ENCODE data around the gene MACROD2. TPM values are rescaled to one million over a fixed set of nuclear protein-coding genes. Genes with fewer than 3 reads are reported as not detected.

Gene MACROD2
- total and polyA plus RNA-seq, 2 of the 4 experiments (the other 2 are of a cell fraction): not detected

- H3K36me3 ChIP-seq (ENCODE audit: control insufficient read depth, insufficient read depth, low read length): no peaks in the 10 kb centered on the region
- H2AK9ac ChIP-seq (replicated peaks; ENCODE audit: low read depth, low read length, poor library complexity): no peak overlapping the region
- no peaks in the 10 kb centered on the region for H3K9me1 ChIP-seq (ENCODE audit: insufficient read depth, low read length)
- H3K56ac ChIP-seq (ENCODE audit: extremely low read depth, insufficient read depth, low read length): no peak overlapping the region
- H3K27me3 ChIP-seq (ENCODE audit: control insufficient read depth, insufficient read depth, low read length): no peaks in the 10 kb centered on the region
- ChIA-PET POLR2A (ENCODE audit: unreplicated experiment) (no interaction called here), CTCF (no interaction called here)
- H3K4me2 ChIP-seq (ENCODE audit: low read depth, low read length): no peak overlapping the region
- no peak overlapping the region for H3K4me3 ChIP-seq (ENCODE audit: insufficient read depth, low read depth, low read length)
- no TSS peak for BruUV-seq (replicated peaks)
- H4K8ac ChIP-seq (ENCODE audit: low read depth in 2 of 2, low read length in 2 of 2): no peak overlapping the region
- no CpG with 5 or more reads among the region's 3 CpGs for WGBS, 2 experiments (ENCODE audit: extremely low coverage in 2 of 2, insufficient read length in 1 of 2)
- H3K14ac ChIP-seq (replicated peaks; ENCODE audit: low read depth, low read length): no peak overlapping the region
- no peak overlapping the region for H4K91ac ChIP-seq (ENCODE audit: insufficient read depth, low read depth, low read length)
- no peak overlapping the region for H3K9ac ChIP-seq (ENCODE audit: low read depth, low read length)
- H2BK120ac ChIP-seq (ENCODE audit: low read depth, low read length): 0 out of 2 replicates have a peak overlapping the region, but pooled peaks have one; percentile 19
- DNase-seq (no peak), ATAC-seq (ENCODE audit: low read depth) (no peak)
- no peak overlapping the region for H2AFZ ChIP-seq (replicated peaks; ENCODE audit: low read length, poor library complexity)
- H2BK20ac ChIP-seq (ENCODE audit: low read depth, low read length): peak overlapping the region; percentile 52; the same call in 1 of the 2 replicates
- H4K20me1 ChIP-seq (ENCODE audit: insufficient read depth, low read length): no peaks in the 10 kb centered on the region
- no peak overlapping the region for H3K27ac ChIP-seq (ENCODE audit: insufficient read depth, low read length)
- no peaks in the 10 kb centered on the region for H3K79me1 ChIP-seq (ENCODE audit: low read depth in 1 of 2, low read length in 2 of 2)
- intact Hi-C loops (cut with micrococcal nuclease) (no loop called here), in situ Hi-C loops (cut with MboI; ENCODE audit: low sequenced_read_pairs) (no loop called here), dilution Hi-C loops (cut with HindIII; ENCODE audit: low sequenced_read_pairs, unreplicated experiment) (no loop called here)
- H2AK5ac ChIP-seq (ENCODE audit: low read depth, low read length): no peak overlapping the region
- H2BK15ac ChIP-seq (ENCODE audit: low read depth, low read length): no peak overlapping the region
- H3K18ac ChIP-seq (ENCODE audit: low read depth, low read length): no peak overlapping the region
- H3K4me1 ChIP-seq (ENCODE audit: control insufficient read depth, insufficient read depth, low read length): peaks cover 2% of the 10 kb centered on the region; the same call in 1 of the 2 replicates
- TF ChIP-seq CHD1 (IDR thresholded peaks at IDR 0.05; ENCODE audit: low read depth, low read length): no peak
- TF ChIP-seq POLR2A (IDR thresholded peaks at IDR 0.05; ENCODE audit: low read depth, low read length): no peak
- TF ChIP-seq, protein P1, sequence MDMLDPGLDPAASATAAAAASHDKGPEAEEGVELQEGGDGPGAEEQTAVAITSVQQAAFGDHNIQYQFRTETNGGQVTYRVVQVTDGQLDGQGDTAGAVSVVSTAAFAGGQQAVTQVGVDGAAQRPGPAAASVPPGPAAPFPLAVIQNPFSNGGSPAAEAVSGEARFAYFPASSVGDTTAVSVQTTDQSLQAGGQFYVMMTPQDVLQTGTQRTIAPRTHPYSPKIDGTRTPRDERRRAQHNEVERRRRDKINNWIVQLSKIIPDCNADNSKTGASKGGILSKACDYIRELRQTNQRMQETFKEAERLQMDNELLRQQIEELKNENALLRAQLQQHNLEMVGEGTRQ (IDR thresholded peaks at IDR 0.05; ENCODE audit: low read depth, low read length): no peak
- no peak for TF ChIP-seq SMC3 (IDR thresholded peaks at IDR 0.05; ENCODE audit: low read depth, low read length)
- TF ChIP-seq MAFK (IDR thresholded peaks at IDR 0.05; ENCODE audit: low read depth, low read length): no peak
- no peak for TF ChIP-seq BHLHE40 (IDR thresholded peaks at IDR 0.05; ENCODE audit: low read depth, low read length)
- no peak for TF ChIP-seq MAZ (IDR thresholded peaks at IDR 0.05; ENCODE audit: borderline replicate concordance, low read depth, low read length)
- no peak for TF ChIP-seq ELK1 (IDR thresholded peaks at IDR 0.05; ENCODE audit: borderline replicate concordance, low read depth, low read length)
- no peak for TF ChIP-seq RFX5 (IDR thresholded peaks at IDR 0.05; ENCODE audit: low read depth, low read length)
- no peak for TF ChIP-seq FOS (IDR thresholded peaks at IDR 0.05; ENCODE audit: low read depth, low read length)
- no peak for TF ChIP-seq RAD21 (IDR thresholded peaks at IDR 0.05; ENCODE audit: low read length)
- no peak for TF ChIP-seq NFE2L2 (IDR thresholded peaks at IDR 0.05; ENCODE audit: low read depth, low read length)
- TF ChIP-seq RCOR1 (IDR thresholded peaks at IDR 0.05; ENCODE audit: insufficient replicate concordance, low read length): no peak
- TF ChIP-seq CTCF (conservative IDR thresholded peaks at IDR 0.05; ENCODE audit: low read depth, low read length): no peak
- H3K4ac ChIP-seq (ENCODE audit: low read depth, low read length): no peak overlapping the region
- no peaks in the 10 kb centered on the region for H3K9me3 ChIP-seq (ENCODE audit: control insufficient read depth, insufficient read depth, low read length)
- H2BK5ac ChIP-seq (ENCODE audit: low read depth, low read length, poor library complexity, severe bottlenecking): no peak overlapping the region
- no peak overlapping the region for H3K23ac ChIP-seq (ENCODE audit: low read depth, low read length)
- H4K5ac ChIP-seq (ENCODE audit: low read depth, low read length): no peak overlapping the region
These were observed 1710.7 kb downstream of the MACROD2 start for GRCh38 chr20:15705975-15706374.

Measured in IMR-90 (cell line).